ENCODE results near the gene HSBP1. TPM values are rescaled to one million over a fixed set of nuclear protein-coding genes. Genes with fewer than 3 reads are reported as not detected.

HSBP1 gene
- total and polyA plus RNA-seq, 2 of the 13 experiments (the other 11 are each of a cell fraction or from before 2014, with no cell fraction given): 249 to 292 TPM

DNA sequence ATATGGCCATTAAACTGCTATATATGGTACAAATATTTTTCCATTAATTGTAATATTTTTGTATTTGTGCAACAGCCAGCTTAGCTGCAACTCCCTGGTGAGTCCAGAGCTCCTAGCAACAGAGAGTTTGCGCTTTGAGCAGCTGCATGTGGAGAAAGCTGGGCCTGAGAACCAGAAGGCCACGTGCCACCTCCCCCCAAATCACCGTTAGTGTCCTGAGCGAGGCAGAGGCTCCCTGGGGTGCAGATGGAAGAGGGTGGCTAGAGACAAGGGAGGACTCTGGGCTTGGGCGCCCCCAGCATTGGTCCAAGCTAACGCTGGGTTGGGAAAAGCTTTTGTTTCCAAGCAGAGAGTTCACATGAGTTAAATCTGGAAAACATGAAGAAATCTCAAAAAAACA, 41.6 kb downstream of the HSBP1 start:
- H3K27me3 ChIP-seq (ENCODE audit: control insufficient read depth in 1 of 2, insufficient read depth in 2 of 2, low read length in 2 of 2): peaks cover 3 to 38% of the 10 kb centered on the region in 2 experiments; a peak in 4 of 5 replicates
- TF ChIP-seq ZKSCAN1 (IDR thresholded peaks at IDR 0.05; ENCODE audit: low read length) (no peak), ZBTB26 (CRISPR knock-in tag; IDR thresholded peaks at IDR 0.05; ENCODE audit: borderline replicate concordance) (no peak), DPF2 (CRISPR knock-in tag; IDR thresholded peaks at IDR 0.05; ENCODE audit: borderline replicate concordance, low read depth) (no peak), ZNF451 (CRISPR knock-in tag; IDR thresholded peaks at IDR 0.05) (no peak)
- TF ChIP-seq, protein P1, sequence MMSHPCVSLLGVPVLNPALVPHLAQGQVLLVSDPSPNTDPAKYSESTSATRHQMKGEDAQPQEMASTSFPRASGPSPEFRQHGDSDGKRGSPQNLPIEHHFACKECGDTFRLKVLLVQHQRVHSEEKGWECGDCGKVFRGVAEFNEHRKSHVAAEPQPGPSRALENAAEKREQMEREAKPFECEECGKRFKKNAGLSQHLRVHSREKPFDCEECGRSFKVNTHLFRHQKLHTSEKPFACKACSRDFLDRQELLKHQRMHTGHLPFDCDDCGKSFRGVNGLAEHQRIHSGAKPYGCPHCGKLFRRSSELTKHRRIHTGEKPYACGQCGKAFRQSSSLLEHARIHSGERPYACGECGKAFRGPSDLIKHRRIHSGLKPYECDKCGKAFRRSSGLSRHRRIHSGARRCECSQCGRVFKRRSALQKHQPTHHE (CRISPR knock-in tag; IDR thresholded peaks at IDR 0.05; ENCODE audit: borderline replicate concordance): no peak
- TF ChIP-seq, protein P2, sequence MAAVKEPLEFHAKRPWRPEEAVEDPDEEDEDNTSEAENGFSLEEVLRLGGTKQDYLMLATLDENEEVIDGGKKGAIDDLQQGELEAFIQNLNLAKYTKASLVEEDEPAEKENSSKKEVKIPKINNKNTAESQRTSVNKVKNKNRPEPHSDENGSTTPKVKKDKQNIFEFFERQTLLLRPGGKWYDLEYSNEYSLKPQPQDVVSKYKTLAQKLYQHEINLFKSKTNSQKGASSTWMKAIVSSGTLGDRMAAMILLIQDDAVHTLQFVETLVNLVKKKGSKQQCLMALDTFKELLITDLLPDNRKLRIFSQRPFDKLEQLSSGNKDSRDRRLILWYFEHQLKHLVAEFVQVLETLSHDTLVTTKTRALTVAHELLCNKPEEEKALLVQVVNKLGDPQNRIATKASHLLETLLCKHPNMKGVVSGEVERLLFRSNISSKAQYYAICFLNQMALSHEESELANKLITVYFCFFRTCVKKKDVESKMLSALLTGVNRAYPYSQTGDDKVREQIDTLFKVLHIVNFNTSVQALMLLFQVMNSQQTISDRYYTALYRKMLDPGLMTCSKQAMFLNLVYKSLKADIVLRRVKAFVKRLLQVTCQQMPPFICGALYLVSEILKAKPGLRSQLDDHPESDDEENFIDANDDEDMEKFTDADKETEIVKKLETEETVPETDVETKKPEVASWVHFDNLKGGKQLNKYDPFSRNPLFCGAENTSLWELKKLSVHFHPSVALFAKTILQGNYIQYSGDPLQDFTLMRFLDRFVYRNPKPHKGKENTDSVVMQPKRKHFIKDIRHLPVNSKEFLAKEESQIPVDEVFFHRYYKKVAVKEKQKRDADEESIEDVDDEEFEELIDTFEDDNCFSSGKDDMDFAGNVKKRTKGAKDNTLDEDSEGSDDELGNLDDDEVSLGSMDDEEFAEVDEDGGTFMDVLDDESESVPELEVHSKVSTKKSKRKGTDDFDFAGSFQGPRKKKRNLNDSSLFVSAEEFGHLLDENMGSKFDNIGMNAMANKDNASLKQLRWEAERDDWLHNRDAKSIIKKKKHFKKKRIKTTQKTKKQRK (IDR thresholded peaks at IDR 0.05; ENCODE audit: low read length): no peak
- FAIRE-seq: no peak

More for the DNA sequence above, 41.6 kb downstream of the HSBP1 start:
- DNase-seq (ENCODE audit: low spot score) (no peak), ATAC-seq (no peak)
- Histone ChIP-seq H3K4me1 (ENCODE audit: insufficient read depth, low read length) (peaks cover 11% of the 10 kb centered on the region), H3K36me3 (replicated peaks in 1 of 2; ENCODE audit: control insufficient read depth in 1 of 2, insufficient read depth in 2 of 2, low read length in 2 of 2) (no peaks in the 10 kb centered on the region), H4K20me1 (ENCODE audit: insufficient read depth, low read length) (no peaks in the 10 kb centered on the region), H3K9me3 (ENCODE audit: low read length) (no peaks in the 10 kb centered on the region), H2AFZ (ENCODE audit: low read length) (no peak overlapping the region), H3K4me2 (ENCODE audit: low read depth, low read length) (no peak overlapping the region), H3K27ac (ENCODE audit: extremely low read length, insufficient read depth, low read length) (no peak overlapping the region), H3K4me3 (replicated peaks in 1 of 3; ENCODE audit: insufficient read depth in 1 of 3, low read depth in 2 of 3, low read length in 3 of 3) (no peak overlapping the region), H3K9ac (ENCODE audit: insufficient read depth, low read depth, low read length) (no peak overlapping the region), H3K79me2 (ENCODE audit: insufficient read depth, low read length) (no peaks in the 10 kb centered on the region)
- 14% methylated on average over 6 of the region's 6 CpGs for WGBS (ENCODE audit: low lambda C conversion rate)
- BruUV-seq (replicated peaks): no TSS peak
- in situ Hi-C loops (cut with HindIII; ENCODE audit: extremely low pct_ligation_motif_present, low pct_unique_long_range_greater_than_20kb) (no loop called here), intact Hi-C loops (cut with micrococcal nuclease; ENCODE audit: unreplicated experiment) (no loop called here)
- ChIA-PET POLR2A (no interaction called here), CTCF (ENCODE audit: low intra/inter-chr PET ratio, low total read pairs) (no interaction called here)
